Uterus (tissue), 2 donors: ENCODE measurements around the gene MLXIP.

Experiments
- POLR2A ChIP-seq, 2 donors: fragments of 450-650 bp; IDR thresholded peaks; one replicate each; pipeline ENCODE4 v1.6.1; 2016; ENCODE audit warnings: antibody characterized with exemption in 2 of 2, mild to moderate bottlenecking in 1 of 2, moderate library complexity in 1 of 2
- TF ChIP-seq, protein P1 (sequence below), 4 experiments: fragments of 200-600 bp in 2 of 4; fragments of 450-650 bp in 2 of 4; sonication (generic) in 2 of 4; IDR thresholded peaks; one replicate each; pipeline ENCODE4 v1.5.1; 2016 to 2019; ENCODE audit warnings: antibody characterized with exemption in 4 of 4, mild to moderate bottlenecking in 2 of 4, moderate library complexity in 1 of 4

DNA sequence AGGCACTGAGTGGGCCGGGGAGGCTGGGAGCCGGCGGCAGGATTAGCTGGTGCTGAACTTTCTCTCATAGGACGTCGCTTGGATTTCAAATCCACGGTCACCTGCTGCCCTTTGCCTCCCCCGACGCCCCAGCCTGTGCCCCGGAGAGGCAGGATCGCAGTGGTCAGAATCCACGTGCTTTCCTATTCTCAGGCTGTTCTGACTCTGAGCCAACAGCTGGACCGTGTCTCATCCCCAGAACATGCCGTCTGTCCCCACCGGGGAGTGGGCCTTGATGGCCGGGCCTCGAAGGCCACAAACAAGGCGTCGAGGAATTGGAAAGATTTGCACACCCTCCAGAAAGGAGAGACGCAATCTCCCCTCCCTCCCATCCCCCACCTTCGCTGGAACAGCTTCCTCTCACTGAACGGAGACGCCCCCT is 18.5 kb upstream of the MLXIP start:
- TF ChIP-seq, protein P1, sequence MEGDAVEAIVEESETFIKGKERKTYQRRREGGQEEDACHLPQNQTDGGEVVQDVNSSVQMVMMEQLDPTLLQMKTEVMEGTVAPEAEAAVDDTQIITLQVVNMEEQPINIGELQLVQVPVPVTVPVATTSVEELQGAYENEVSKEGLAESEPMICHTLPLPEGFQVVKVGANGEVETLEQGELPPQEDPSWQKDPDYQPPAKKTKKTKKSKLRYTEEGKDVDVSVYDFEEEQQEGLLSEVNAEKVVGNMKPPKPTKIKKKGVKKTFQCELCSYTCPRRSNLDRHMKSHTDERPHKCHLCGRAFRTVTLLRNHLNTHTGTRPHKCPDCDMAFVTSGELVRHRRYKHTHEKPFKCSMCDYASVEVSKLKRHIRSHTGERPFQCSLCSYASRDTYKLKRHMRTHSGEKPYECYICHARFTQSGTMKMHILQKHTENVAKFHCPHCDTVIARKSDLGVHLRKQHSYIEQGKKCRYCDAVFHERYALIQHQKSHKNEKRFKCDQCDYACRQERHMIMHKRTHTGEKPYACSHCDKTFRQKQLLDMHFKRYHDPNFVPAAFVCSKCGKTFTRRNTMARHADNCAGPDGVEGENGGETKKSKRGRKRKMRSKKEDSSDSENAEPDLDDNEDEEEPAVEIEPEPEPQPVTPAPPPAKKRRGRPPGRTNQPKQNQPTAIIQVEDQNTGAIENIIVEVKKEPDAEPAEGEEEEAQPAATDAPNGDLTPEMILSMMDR (IDR thresholded peaks at IDR 0.05): no peak
- TF ChIP-seq POLR2A (IDR thresholded peaks at IDR 0.05): no peak
